Measurements from ENCODE around the gene DYNC2I2.
"Not testable (repeated sequence)": the region's sequence is repeated elsewhere in the genome, so short reads cannot be mapped to it uniquely, and the experiment has no call there.

The DYNC2I2 gene

DNA sequence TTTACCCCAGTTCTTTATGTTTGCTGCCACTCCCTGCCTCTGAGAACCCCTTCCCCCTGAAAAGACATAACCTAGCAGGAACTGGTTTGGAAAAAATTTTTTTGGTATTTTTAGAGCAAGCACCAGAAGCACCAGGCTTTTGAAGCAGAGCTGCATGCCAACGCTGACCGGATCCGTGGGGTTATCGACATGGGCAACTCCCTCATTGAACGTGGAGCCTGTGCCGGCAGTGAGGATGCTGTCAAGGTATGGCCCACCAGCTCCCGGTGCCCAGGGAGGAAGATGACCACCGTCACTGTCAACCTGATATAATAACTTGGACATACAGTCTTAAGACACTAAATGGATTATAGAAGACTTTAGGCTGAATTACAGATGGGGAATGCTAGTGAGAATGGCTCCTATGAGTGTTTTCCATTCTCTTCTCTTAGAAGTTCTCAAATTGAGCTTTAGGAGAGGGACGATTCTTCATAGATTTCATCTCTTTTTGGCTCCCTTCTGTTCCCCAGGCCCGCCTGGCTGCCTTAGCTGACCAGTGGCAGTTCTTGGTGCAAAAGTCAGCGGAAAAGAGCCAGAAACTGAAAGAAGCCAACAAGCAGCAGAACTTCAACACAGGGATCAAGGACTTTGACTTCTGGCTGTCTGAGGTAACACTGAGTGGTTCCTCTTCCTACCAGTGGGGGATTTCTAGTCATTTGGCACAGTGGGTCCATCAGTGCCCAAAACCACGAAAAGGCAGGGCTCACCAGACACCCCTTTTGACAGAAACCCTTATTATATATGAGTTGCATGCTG is 44.9 kb downstream of the DYNC2I2 start:
- DNase-seq, result no peak

DNA sequence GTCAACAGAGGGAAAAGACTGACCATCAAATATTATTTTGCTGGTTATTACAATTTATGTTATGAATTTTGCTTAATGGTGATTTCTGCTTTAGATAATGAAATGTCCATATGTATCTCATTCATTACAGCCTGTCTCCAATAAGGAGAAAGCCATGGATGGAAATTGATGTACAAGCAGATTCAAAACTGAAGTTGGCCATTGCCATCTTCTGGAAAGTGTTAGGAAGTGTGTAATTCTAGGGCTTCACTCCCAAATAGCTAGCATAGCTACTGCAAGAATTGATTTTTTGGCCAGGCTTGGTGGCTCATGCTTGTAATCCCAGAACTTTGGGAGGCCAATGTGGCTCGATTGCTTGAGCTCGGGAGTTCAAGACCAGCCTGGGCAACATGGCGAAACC is 45.8 kb downstream of the DYNC2I2 start:
- no peak for DNase-seq

DNA sequence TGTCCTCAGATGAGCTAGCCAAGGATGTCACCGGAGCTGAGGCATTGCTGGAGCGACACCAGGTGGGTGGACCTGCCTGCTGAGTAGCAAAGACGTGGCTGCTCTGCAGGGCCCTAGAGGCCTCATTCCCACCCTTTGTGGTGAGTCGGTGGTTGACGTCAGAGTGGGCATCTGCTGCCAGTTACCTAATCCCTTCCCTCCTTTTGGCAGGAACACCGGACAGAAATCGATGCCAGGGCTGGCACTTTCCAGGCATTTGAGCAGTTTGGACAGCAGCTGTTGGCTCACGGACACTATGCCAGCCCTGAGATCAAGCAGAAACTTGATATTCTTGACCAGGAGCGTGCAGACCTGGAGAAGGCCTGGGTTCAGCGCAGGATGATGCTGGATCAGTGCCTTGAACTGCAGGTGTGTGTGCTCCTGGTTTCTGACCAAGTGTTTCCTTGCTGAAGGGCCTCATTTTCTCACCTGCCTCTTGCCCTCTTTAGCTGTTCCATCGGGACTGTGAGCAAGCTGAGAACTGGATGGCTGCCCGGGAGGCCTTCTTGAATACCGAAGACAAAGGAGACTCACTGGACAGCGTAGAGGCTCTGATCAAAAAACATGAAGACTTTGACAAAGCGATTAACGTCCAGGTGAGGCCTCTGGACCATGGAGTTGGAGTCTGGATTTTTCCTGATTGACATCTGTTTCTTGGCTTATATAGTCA is 48.9 kb downstream of the DYNC2I2 start:
- DNase-seq, result no peak

DNA sequence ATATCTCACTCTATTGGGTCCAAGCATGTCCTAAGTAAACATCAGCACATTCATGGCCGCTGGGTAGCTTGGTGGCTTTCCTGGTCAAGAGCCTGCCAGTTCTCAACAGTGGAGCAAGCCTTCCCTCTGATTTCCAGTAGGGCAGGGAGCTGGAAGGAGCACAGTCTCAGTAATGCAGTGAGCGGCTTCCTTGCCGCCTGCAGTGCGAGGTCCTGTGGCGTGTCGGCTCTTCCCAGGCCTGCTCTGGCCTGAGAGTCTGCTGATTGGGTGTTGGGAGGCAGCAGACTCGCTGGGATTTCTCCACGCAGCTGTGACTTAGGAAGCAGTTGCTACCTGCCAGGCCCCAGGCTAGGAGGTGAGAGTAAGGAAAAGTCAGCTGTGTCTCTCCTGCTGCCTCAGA is 53.0 kb downstream of the DYNC2I2 start:
- DNase-seq, result no peak

DNA sequence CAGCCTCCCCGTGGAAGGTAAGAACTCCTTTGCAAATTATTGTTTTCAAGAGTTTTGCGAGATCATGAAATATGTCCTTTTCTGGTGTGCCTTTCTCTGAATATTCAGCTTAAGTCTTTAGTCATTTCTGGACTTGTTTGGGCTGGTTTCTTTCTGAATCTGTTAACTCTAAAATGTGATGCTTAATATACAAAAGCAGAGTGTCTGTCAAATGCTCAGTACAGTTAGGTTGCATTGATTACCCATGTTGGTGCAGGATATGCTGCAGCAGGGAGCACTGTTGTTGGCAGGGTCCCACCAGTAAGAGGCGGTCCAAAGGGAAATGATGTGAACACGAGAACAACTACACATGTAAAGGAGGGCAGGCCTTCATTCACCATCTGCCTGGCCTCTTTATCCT is 56.5 kb downstream of the DYNC2I2 start:
- no peak for DNase-seq

DNA sequence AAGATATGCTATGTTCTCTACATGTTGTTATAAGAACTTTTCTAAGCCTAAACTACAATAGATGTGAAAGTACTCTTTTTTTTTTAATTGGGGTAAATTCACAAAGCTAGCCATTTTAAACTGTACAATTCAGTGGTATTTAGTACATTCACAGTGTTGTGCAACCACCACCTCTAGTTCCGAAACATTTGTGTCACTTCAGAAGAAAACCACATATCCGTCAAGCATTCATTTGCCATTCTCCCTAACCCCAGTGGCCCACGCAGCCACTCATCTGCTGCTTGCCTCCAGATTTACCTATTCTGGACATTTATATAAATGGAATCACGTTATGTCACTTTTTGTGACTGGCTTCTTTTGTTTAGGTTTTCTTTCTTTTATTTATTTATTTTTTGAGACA is 61.2 kb downstream of the DYNC2I2 start:
- DNase-seq, result no peak

DNA sequence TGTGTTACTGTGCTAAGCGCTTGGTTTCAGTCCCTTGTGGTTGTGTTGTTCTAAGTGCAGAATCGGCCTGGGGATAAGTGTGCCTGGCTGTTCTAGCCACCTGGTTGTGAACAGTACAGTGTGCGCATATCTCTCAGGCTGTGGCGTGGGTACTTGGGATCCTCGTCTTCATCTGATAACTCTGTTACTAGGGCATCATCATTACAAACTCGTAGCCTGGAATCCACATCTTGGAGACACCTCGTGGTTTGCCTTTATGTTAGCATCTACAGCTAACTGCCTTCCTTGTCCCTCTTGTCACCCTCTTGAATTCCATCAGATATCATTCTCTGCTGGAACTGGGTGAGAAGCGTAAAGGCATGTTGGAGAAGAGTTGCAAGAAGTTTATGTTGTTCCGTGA is 62.8 kb downstream of the DYNC2I2 start:
- no peak for DNase-seq

DNA sequence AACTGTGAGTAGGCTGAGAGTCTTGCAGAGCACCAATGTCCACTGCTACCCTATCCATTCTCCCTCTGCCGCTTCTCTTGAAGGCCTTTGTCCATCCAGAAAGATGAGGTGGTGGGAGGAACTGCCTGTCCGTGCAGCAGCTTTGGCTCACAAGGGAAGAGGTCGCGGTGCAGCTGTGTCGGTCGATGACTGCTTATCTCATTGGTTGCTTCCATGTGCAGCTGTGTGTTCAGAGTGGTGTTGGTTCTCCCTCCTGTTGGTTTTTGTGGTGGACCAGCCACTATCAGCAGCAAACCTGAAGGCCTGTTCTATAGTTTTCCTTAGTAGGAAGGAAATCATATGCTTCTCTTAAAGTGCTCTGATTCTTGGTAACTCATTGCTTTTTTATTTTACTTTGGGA is 63.6 kb downstream of the DYNC2I2 start:
- no peak for DNase-seq

DNA sequence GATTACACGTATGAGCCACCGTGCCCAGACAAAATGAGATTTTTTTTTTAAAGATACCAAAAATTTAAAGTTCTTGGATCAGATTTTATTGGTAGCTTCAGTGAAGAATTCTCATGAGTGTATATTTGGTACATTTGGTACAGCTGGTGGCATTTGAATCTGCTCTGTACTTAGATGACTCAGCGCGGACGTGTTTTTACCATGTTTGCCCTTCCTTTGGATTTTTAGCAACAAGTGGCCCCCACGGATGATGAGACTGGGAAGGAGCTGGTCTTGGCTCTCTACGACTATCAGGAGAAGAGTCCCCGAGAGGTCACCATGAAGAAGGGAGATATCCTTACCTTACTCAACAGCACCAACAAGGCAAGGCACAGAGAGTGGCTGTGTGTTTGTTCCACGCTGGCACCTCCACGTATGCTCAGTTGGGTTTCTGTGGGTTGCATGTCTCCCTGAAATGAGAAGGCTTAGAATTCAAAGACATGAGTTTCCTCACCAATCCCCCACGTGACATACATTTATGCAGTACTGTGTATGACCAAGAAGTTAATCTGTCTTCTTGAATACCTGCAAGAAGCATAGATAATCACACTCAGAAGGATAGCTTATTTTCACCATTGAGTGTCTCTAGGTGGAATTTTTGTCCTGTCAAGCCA is 67.9 kb downstream of the DYNC2I2 start:
- DNase-seq, result no peak

DNA sequence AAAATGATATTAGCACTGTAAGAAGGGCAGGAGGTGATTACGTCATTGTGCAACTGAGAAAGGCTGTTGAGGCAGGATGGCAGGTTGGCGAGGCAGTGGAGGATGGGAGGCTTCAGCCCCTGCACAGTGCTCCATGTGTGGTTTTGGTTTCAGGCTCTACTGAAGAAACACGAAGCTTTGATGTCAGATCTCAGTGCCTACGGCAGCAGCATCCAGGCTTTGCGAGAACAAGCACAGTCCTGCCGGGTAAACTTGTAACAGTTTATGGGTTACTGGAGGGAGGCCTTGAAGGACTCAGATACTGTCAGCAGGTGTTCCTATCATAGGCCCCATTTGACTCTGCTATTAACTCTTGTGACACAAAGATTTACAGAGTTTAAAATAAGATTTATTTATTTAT is 69.2 kb downstream of the DYNC2I2 start:
- no peak for DNase-seq

DNA sequence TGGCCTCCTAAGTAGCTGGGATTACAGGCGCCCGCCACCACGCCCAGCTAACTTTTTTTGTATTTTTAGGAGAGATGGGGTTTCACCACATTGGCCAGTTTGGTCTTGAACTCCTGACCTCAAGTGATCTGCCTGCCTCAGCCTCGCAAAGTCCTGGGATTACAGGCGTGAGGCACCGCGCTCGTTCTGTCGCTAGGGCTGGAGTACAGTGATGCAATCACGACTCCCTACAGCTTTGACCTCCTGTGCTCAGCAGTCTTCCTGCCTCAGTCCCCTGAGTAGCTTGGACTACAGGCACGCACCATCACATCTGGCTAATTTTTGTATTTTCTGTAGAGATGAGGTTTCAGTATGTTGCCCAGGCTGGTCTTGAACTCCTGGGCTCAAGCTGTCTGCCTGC is 69.7 kb downstream of the DYNC2I2 start:
- not testable (repeated sequence) for DNase-seq

DNA sequence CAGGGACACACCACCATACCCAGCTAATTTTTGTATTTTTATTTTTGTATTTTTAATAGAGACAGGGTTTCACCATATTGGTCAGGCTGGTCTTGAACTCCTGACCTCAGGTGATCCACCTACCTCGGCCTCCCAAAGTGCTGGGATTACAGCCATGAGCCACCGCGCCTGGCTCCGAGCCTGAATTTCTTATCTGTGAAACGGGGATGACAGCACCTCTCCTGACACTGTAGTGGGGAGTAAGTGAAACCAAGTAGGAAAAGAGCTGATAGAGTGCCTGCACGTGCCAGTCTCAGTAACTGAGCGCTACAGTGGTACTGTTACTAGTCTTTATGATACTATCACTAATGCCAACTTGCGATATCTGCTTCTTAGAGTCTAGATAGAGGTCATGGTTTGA is 71.5 kb downstream of the DYNC2I2 start:
- DNase-seq, result not testable (repeated sequence)
